ENCODE data around the gene B9D2. TPM values are rescaled to one million over a fixed set of nuclear protein-coding genes. Genes with fewer than 3 reads are reported as not detected.

The B9D2 gene
- polyA plus RNA-seq, 1 of the 3 experiments (the other 2 are of a cell fraction) = 13.3 TPM

DNA sequence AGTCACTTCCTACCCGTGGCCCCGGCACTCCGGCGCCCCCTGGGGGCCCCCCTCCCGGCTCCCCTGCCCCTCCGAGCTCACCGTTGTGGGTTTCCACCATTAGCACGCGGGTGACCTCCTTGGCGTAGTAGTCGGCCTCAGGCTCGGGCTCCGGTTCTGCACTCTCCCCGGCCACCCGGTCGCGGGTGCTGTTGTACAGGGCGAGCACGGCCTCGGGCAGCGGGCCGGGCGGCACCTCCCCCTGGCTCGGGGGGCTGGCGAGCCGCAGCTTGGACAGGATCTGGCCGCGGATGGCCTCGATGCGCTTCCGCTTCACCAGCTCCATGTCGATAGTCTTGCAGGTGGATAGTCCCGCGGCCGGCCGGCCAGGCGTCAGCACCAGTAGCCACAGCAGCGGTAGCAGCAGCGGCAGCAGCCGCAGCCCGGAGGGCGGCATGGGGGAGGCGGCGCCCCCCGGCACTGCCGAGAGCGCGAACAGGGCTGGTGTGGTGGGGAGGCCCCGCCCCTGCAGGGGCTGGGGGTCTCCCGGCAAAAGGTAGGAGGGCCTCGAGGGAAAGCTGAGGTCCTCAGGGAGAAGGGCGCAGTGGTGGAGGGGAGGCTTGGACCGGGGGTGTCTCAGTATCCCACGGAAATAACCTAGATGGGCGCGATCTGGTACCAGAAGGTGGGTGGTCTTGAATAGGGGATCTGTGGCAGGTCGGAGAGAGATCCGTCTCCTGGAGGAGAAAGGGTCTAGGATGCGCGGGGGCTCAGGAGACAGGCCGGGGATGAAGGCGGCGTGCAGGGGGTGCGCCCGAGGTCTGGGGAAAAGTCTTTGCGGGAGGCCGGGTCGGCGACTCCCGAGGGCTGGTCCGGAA lies 11.1 kb downstream of the B9D2 start:
- ChIA-PET CTCF (interaction anchor here (0.6 to 3.6 kb wide), 20 partner anchors 10 to 150 kb away, joined by 3 to 29 read pairs (median 5); partner anchors contain the start of genes B9D2 and TMEM91), POLR2A (interaction anchor here (1.6 kb wide), 1 partner anchor 11 kb away, joined by 4 read pairs; the partner anchor contains the start of gene B9D2)
- Histone ChIP-seq H3F3A (replicated peaks; ENCODE audit: insufficient read depth) (peaks cover 9% of the 10 kb centered on the region), H3K79me2 (ENCODE audit: insufficient read depth) (peaks cover 58% of the 10 kb centered on the region), H4K20me1 (ENCODE audit: insufficient read depth) (peaks cover 52% of the 10 kb centered on the region), H3K27ac (ENCODE audit: low read depth in 2 of 2, low read length in 1 of 2) (peak overlapping the region in 1 of 2 experiments; percentile 79; a peak in 3 of 4 replicates), H3K9me2 (no peaks in the 10 kb centered on the region), H2AFZ (ENCODE audit: low read depth) (no peak overlapping the region), H3K4me3 (ENCODE audit: low read depth in 2 of 2, low read length in 1 of 2) (peak overlapping the region; percentile 65 to 99), H3K4me2 (peak overlapping the region; percentile 99), H3K9ac (peak overlapping the region; percentile 92), H3K36me3 (replicated peaks in 1 of 2; ENCODE audit: control insufficient read depth in 1 of 2, insufficient read depth in 2 of 2, low read length in 1 of 2) (peaks cover 0 to 18% of the 10 kb centered on the region in 2 experiments), H3K27me3 (ENCODE audit: insufficient read depth) (no peaks in the 10 kb centered on the region), H3K9me3 (no peaks in the 10 kb centered on the region), H3K4me1 (ENCODE audit: control insufficient read depth in 1 of 2, insufficient read depth in 2 of 2, low read depth in 1 of 2, low read length in 1 of 2) (peaks cover 0 to 34% of the 10 kb centered on the region in 2 experiments; a peak in 2 of 4 replicates)
- under 1% methylated on average over 36 of the region's 71 CpGs for WGBS (ENCODE audit: low lambda C conversion rate)
- DNase-seq = peak; percentile 79
- no peak for TF ChIP-seq NRF1 (IDR thresholded peaks at IDR 0.05; ENCODE audit: low read depth, low read length)
- TF ChIP-seq MXI1 (IDR thresholded peaks at IDR 0.05; ENCODE audit: low read depth, low read length) = no peak
- TF ChIP-seq TAF1 (IDR thresholded peaks at IDR 0.05; ENCODE audit: borderline replicate concordance, low read depth, low read length) = no peak
- 0 out of 2 replicates have a peak, but pooled peaks have one; percentile 46 for TF ChIP-seq SIN3A (IDR thresholded peaks at IDR 0.05; ENCODE audit: borderline replicate concordance, low read depth, low read length)
- peak; percentile 6; the same call in 1 of the 2 replicates for TF ChIP-seq SMC3 (IDR thresholded peaks at IDR 0.05; ENCODE audit: low read depth, low read length)
- TF ChIP-seq TCF12 (IDR thresholded peaks at IDR 0.05) = no peak
- TF ChIP-seq TEAD4 (IDR thresholded peaks at IDR 0.05; ENCODE audit: borderline replicate concordance, insufficient read depth) = no peak
- 0 out of 2 replicates have a peak, but pooled peaks have one; percentile 11 for TF ChIP-seq ELF1 (IDR thresholded peaks at IDR 0.05)
- TF ChIP-seq, protein P1, sequence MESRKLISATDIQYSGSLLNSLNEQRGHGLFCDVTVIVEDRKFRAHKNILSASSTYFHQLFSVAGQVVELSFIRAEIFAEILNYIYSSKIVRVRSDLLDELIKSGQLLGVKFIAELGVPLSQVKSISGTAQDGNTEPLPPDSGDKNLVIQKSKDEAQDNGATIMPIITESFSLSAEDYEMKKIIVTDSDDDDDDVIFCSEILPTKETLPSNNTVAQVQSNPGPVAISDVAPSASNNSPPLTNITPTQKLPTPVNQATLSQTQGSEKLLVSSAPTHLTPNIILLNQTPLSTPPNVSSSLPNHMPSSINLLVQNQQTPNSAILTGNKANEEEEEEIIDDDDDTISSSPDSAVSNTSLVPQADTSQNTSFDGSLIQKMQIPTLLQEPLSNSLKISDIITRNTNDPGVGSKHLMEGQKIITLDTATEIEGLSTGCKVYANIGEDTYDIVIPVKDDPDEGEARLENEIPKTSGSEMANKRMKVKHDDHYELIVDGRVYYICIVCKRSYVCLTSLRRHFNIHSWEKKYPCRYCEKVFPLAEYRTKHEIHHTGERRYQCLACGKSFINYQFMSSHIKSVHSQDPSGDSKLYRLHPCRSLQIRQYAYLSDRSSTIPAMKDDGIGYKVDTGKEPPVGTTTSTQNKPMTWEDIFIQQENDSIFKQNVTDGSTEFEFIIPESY (IDR thresholded peaks at IDR 0.05; ENCODE audit: borderline replicate concordance, low read depth) = 0 out of 2 replicates have a peak, but pooled peaks have one; percentile 18
- no peak for TF ChIP-seq FOSL2 (IDR thresholded peaks at IDR 0.05; ENCODE audit: borderline replicate concordance, low read depth)
- TF ChIP-seq, protein P2, sequence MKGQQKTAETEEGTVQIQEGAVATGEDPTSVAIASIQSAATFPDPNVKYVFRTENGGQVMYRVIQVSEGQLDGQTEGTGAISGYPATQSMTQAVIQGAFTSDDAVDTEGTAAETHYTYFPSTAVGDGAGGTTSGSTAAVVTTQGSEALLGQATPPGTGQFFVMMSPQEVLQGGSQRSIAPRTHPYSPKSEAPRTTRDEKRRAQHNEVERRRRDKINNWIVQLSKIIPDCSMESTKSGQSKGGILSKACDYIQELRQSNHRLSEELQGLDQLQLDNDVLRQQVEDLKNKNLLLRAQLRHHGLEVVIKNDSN (IDR thresholded peaks at IDR 0.05; ENCODE audit: borderline replicate concordance, low read depth) = no peak
- TF ChIP-seq, protein P3, sequence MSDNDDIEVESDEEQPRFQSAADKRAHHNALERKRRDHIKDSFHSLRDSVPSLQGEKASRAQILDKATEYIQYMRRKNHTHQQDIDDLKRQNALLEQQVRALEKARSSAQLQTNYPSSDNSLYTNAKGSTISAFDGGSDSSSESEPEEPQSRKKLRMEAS (IDR thresholded peaks at IDR 0.05; ENCODE audit: low read depth) = peak; percentile 64
- TF ChIP-seq MEF2A (IDR thresholded peaks at IDR 0.05; ENCODE audit: borderline replicate concordance, low read depth) = no peak
- TF ChIP-seq RXRA (IDR thresholded peaks at IDR 0.05; ENCODE audit: borderline replicate concordance, low read depth) = no peak
- no peak for TF ChIP-seq EP300 (IDR thresholded peaks at IDR 0.05; ENCODE audit: borderline replicate concordance in 1 of 2, low read depth in 1 of 2, low read length in 1 of 2)
- TF ChIP-seq YY1 (IDR thresholded peaks at IDR 0.05; ENCODE audit: low read depth) = peak; percentile 47; the same call in 1 of the 2 replicates
- TF ChIP-seq CHD2 (IDR thresholded peaks at IDR 0.05; ENCODE audit: low read length, partially characterized antibody) = no peak
- TF ChIP-seq, protein P4, sequence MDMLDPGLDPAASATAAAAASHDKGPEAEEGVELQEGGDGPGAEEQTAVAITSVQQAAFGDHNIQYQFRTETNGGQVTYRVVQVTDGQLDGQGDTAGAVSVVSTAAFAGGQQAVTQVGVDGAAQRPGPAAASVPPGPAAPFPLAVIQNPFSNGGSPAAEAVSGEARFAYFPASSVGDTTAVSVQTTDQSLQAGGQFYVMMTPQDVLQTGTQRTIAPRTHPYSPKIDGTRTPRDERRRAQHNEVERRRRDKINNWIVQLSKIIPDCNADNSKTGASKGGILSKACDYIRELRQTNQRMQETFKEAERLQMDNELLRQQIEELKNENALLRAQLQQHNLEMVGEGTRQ (IDR thresholded peaks at IDR 0.05; ENCODE audit: borderline replicate concordance, low read depth, low read length) = no peak
- TF ChIP-seq, protein P5, sequence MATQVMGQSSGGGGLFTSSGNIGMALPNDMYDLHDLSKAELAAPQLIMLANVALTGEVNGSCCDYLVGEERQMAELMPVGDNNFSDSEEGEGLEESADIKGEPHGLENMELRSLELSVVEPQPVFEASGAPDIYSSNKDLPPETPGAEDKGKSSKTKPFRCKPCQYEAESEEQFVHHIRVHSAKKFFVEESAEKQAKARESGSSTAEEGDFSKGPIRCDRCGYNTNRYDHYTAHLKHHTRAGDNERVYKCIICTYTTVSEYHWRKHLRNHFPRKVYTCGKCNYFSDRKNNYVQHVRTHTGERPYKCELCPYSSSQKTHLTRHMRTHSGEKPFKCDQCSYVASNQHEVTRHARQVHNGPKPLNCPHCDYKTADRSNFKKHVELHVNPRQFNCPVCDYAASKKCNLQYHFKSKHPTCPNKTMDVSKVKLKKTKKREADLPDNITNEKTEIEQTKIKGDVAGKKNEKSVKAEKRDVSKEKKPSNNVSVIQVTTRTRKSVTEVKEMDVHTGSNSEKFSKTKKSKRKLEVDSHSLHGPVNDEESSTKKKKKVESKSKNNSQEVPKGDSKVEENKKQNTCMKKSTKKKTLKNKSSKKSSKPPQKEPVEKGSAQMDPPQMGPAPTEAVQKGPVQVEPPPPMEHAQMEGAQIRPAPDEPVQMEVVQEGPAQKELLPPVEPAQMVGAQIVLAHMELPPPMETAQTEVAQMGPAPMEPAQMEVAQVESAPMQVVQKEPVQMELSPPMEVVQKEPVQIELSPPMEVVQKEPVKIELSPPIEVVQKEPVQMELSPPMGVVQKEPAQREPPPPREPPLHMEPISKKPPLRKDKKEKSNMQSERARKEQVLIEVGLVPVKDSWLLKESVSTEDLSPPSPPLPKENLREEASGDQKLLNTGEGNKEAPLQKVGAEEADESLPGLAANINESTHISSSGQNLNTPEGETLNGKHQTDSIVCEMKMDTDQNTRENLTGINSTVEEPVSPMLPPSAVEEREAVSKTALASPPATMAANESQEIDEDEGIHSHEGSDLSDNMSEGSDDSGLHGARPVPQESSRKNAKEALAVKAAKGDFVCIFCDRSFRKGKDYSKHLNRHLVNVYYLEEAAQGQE (IDR thresholded peaks at IDR 0.05; ENCODE audit: low read depth, low read length) = no peak
- no peak for TF ChIP-seq EZH2phosphoT487 (IDR thresholded peaks at IDR 0.05; ENCODE audit: borderline replicate concordance, low read depth)
- TF ChIP-seq, protein P6, sequence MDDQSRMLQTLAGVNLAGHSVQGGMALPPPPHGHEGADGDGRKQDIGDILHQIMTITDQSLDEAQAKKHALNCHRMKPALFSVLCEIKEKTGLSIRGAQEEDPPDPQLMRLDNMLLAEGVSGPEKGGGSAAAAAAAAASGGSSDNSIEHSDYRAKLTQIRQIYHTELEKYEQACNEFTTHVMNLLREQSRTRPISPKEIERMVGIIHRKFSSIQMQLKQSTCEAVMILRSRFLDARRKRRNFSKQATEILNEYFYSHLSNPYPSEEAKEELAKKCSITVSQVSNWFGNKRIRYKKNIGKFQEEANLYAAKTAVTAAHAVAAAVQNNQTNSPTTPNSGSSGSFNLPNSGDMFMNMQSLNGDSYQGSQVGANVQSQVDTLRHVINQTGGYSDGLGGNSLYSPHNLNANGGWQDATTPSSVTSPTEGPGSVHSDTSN (IDR thresholded peaks at IDR 0.05) = no peak
- no peak for TF ChIP-seq POLR2AphosphoS5 (IDR thresholded peaks at IDR 0.05; ENCODE audit: low read depth, low read length)
- TF ChIP-seq RCOR1 (IDR thresholded peaks at IDR 0.05; ENCODE audit: low read length) = no peak

Data from SK-N-SH (cell line).